GM12864 (cell line): ENCODE measurements around the gene TMEM59L.

Source experiments
- DNase-seq: peaks from one replicate; pipeline ENCODE4 v3.0.0-alpha.2; 2011; ENCODE audit warnings: low read depth
- H3K4me3 ChIP-seq: 2 replicates; pipeline ENCODE4 v1.5.1; 2011; ENCODE audit warnings: mild to moderate bottlenecking, low read depth, low read length, control low read depth
- CTCF ChIP-seq: IDR thresholded peaks from 2 replicates; pipeline ENCODE4 v1.5.1; 2011; ENCODE audit warnings: low read depth, mild to moderate bottlenecking, moderate library complexity, low read length, control low read depth, inconsistent platforms; ENCODE audit errors: missing control alignments

Gene TMEM59L

GRCh38 chr19:18660939-18661670 lies 48.4 kb downstream of the TMEM59L start:
- H3K4me3 ChIP-seq: no peak overlapping the region
- no peak for TF ChIP-seq CTCF
- no peak for DNase-seq

- TF ChIP-seq CTCF: no peak
- no peak overlapping the region for H3K4me3 ChIP-seq
- no peak for DNase-seq
Observed at GRCh38 chr19:18662972-18663732, 50.5 kb downstream of the TMEM59L start.

- TF ChIP-seq CTCF: no peak
- H3K4me3 ChIP-seq: no peak overlapping the region
- DNase-seq: no peak
Observed at GRCh38 chr19:18663940-18664530, 51.4 kb downstream of the TMEM59L start.

- no peak overlapping the region for H3K4me3 ChIP-seq
- no peak for TF ChIP-seq CTCF
- DNase-seq: no peak
Observed at GRCh38 chr19:18665771-18666202, 53.1 kb downstream of the TMEM59L start.

- DNase-seq: no peak
- TF ChIP-seq CTCF: no peak
- H3K4me3 ChIP-seq: no peak overlapping the region
Observed at GRCh38 chr19:18666317-18666716, 53.6 kb downstream of the TMEM59L start.

- no peak overlapping the region for H3K4me3 ChIP-seq
- no peak for DNase-seq
- TF ChIP-seq CTCF: no peak
Observed at GRCh38 chr19:18666784-18667183, 54.1 kb downstream of the TMEM59L start.
